ENCODE results near the gene GNG13. TPM values are rescaled to one million over a fixed set of nuclear protein-coding genes. Genes with fewer than 3 reads are reported as not detected.

GNG13 gene
- total RNA-seq, 6 experiments from 2014 or later, result not detected

- Histone ChIP-seq H3K4me1 (no peaks in the 10 kb centered on the region), H3K4me3 (no peak overlapping the region), H3K27me3 (no peaks in the 10 kb centered on the region), H3K9me3 (no peaks in the 10 kb centered on the region), H3K36me3 (no peaks in the 10 kb centered on the region), H3K27ac (no peak overlapping the region)
- no peak for DNase-seq
- ATAC-seq, result no peak
- intact Hi-C loops (cut with DNase I), result no loop called here
- TF ChIP-seq POLR2A (IDR thresholded peaks at IDR 0.05) (no peak), CTCF (IDR thresholded peaks at IDR 0.05) (no peak)
- 56% methylated on average over 6 of the region's 26 CpGs for WGBS (ENCODE audit: insufficient coverage, low coverage, low lambda C conversion rate, missing lambda C conversion rate)
Measured at GRCh38 chr16:845351-845745, 44.8 kb upstream of the GNG13 start.

GRCh38 chr16:844638-845350 is 44.3 kb upstream of the GNG13 start:
- ATAC-seq, result no peak
- TF ChIP-seq CTCF (IDR thresholded peaks at IDR 0.05), result no peak
- no peak for TF ChIP-seq POLR2A (IDR thresholded peaks at IDR 0.05)
- Histone ChIP-seq H3K9me3 (no peaks in the 10 kb centered on the region), H3K4me1 (no peaks in the 10 kb centered on the region), H3K27ac (no peak overlapping the region), H3K36me3 (no peaks in the 10 kb centered on the region), H3K27me3 (no peaks in the 10 kb centered on the region), H3K4me3 (no peak overlapping the region)
- peak in 1 of 3 donors; percentile 42 for DNase-seq
- intact Hi-C loops (cut with DNase I), result no loop called here
- WGBS (ENCODE audit: insufficient coverage, low coverage, low lambda C conversion rate, missing lambda C conversion rate), result 87% methylated on average over 21 of the region's 48 CpGs

- H3K4me1 ChIP-seq, result no peaks in the 10 kb centered on the region
- H3K36me3 ChIP-seq, result no peaks in the 10 kb centered on the region
- 85% methylated on average over 13 of the region's 20 CpGs for WGBS (ENCODE audit: insufficient coverage, low coverage, low lambda C conversion rate, missing lambda C conversion rate)
- intact Hi-C loops (cut with DNase I), result no loop called here
- H3K27me3 ChIP-seq, result no peaks in the 10 kb centered on the region
- H3K9me3 ChIP-seq, result no peaks in the 10 kb centered on the region
- DNase-seq (peak in 1 of 3 donors; percentile 48), ATAC-seq (no peak)
- TF ChIP-seq CTCF (IDR thresholded peaks at IDR 0.05) (no peak), POLR2A (IDR thresholded peaks at IDR 0.05) (no peak)
- no peak overlapping the region for H3K4me3 ChIP-seq
- no peak overlapping the region for H3K27ac ChIP-seq
Measured at GRCh38 chr16:843771-844170, 43.2 kb upstream of the GNG13 start.

GRCh38 chr16:842711-843560 is 42.4 kb upstream of the GNG13 start:
- intact Hi-C loops (cut with DNase I), result no loop called here

More at GRCh38 chr16:842711-843560, 42.4 kb upstream of the GNG13 start:
- H3K36me3 ChIP-seq, result no peaks in the 10 kb centered on the region
- no peaks in the 10 kb centered on the region for H3K9me3 ChIP-seq
- 80% methylated on average over 1 of the region's 33 CpGs for WGBS (ENCODE audit: insufficient coverage, low coverage, low lambda C conversion rate, missing lambda C conversion rate)
- no peaks in the 10 kb centered on the region for H3K27me3 ChIP-seq
- ATAC-seq (no peak), DNase-seq (no peak)
- no peaks in the 10 kb centered on the region for H3K4me1 ChIP-seq
- no peak for TF ChIP-seq CTCF (IDR thresholded peaks at IDR 0.05)
- TF ChIP-seq POLR2A (IDR thresholded peaks at IDR 0.05), result no peak
- H3K4me3 ChIP-seq, result no peak overlapping the region
- H3K27ac ChIP-seq, result no peak overlapping the region

Measured in right lobe of liver (tissue), 6 donors.